K562 (cell line): Measurements from ENCODE around the gene PPP1R2C.

Source experiments
- CTCF ChIP-seq, 3 experiments: IDR thresholded peaks in 2 of 3; conservative IDR thresholded peaks in 1 of 3; 2 replicates each; pipeline ENCODE4 v1.5.1; 2011 to 2012; ENCODE audit warnings: low read length in 3 of 3, mild to moderate bottlenecking in 3 of 3, control low read depth in 2 of 3, improper control_type of control experiment in 1 of 3, inconsistent platforms in 1 of 3, low read depth in 1 of 3, mixed read lengths in 1 of 3, moderate library complexity in 1 of 3; ENCODE audit not compliant: insufficient read depth in 2 of 3
- FIP1L1 ChIP-seq: fragments of 200-400 bp; formaldehyde crosslinking; IDR thresholded peaks from 2 replicates; pipeline ENCODE4 v1.6.1; 2018; ENCODE audit warnings: mild to moderate bottlenecking, low read depth, low read length; ENCODE audit not compliant: poor library complexity, severe bottlenecking
- KLF13 ChIP-seq: fragments of 450-650 bp; IDR thresholded peaks from 2 replicates; pipeline ENCODE4 v1.6.1; 2016; ENCODE audit warnings: missing genetic modification characterization, low read depth, mild to moderate bottlenecking, missing compliant biosample characterization, moderate library complexity, borderline replicate concordance
- MYBL2 ChIP-seq, 2 experiments: fragments of 450-650 bp in 1 of 2; sonication (generic) in 1 of 2; formaldehyde crosslinking in 1 of 2; IDR thresholded peaks; 2 replicates each; pipeline versions ENCODE4 v1.6.1 to v1.8.1; 2017 to 2022; ENCODE audit warnings: borderline replicate concordance in 1 of 2, inconsistent platforms in 1 of 2, low read depth in 1 of 2, mild to moderate bottlenecking in 1 of 2, missing genetic modification reagents in 1 of 2, moderate library complexity in 1 of 2
- POLR2AphosphoS2 ChIP-seq: IDR thresholded peaks from 2 replicates; pipeline ENCODE4 v1.6.1; 2012; ENCODE audit warnings: low read length, improper control_type of control experiment
- POLR2AphosphoS5 ChIP-seq: IDR thresholded peaks from 2 replicates; pipeline ENCODE4 v1.6.1; 2011; ENCODE audit warnings: mild to moderate bottlenecking, low read depth, low read length, moderate library complexity; ENCODE audit not compliant: control insufficient read depth, insufficient read depth
- SRF ChIP-seq, 2 experiments: fragments of 250-450, 450-650 bp in 1 of 2; sonication (Bioruptor Pico) in 1 of 2; sonication (generic) in 1 of 2; formaldehyde crosslinking; IDR thresholded peaks; 2 replicates each; pipeline versions ENCODE4 v1.5.0 to v1.5.1; 2020 to 2022; ENCODE audit warnings: mild to moderate bottlenecking in 1 of 2, missing genetic modification reagents in 1 of 2

GRCh38 chrX:42807393-42807792 is 29.4 kb upstream of the PPP1R2C start:
- no peak for TF ChIP-seq CTCF (IDR thresholded peaks at IDR 0.05 in 2 of 3, conservative IDR thresholded peaks at IDR 0.05 in 1 of 3; ENCODE audit: insufficient read depth in 2 of 3, low read depth in 1 of 3, low read length in 3 of 3)
- TF ChIP-seq POLR2AphosphoS5, result no peak
- no peak for TF ChIP-seq POLR2AphosphoS2
- TF ChIP-seq KLF13 (tag), result no peak
- no peak for TF ChIP-seq FIP1L1
- TF ChIP-seq MYBL2 (IDR thresholded peaks at IDR 0.05; ENCODE audit: low read depth), result no peak
- no peak for TF ChIP-seq MYBL2 (CRISPR knock-in tag; IDR thresholded peaks at IDR 0.05; ENCODE audit: borderline replicate concordance)
- TF ChIP-seq SRF (CRISPR knock-in tag; IDR thresholded peaks at IDR 0.05), result no peak
